ENCODE results near the gene BST2.

Gene BST2

DNA sequence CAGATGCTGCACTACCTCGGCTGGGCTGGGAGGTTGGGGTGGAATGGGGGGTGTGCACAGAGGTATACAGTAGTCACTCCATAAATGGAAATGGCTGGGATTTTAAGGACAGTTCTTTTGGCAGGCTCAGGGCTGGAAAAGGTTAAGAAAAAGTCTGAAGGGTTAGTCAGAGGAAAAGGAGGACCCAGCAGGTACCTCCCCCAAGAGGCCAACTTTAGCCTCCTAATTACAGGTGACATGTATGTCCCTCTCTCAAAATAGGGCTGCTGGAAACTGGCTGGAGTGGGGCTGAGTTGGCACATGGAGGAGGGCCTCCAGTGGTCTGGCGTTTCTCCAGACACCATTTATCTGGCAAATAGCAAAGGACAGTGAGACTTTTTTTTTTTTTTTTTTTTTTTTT, 12.4 kb downstream of the BST2 start:
- TF ChIP-seq NFIC (IDR thresholded peaks at IDR 0.05) (no peak; the same call in 1 of the 2 replicates), TCF12 (IDR thresholded peaks at IDR 0.05; ENCODE audit: low read depth) (no peak), EP300 (IDR thresholded peaks at IDR 0.05; ENCODE audit: borderline replicate concordance) (no peak), TAF1 (IDR thresholded peaks at IDR 0.05; ENCODE audit: low read depth) (no peak), TEAD4 (IDR thresholded peaks at IDR 0.05) (no peak), FOXM1 (IDR thresholded peaks at IDR 0.05; ENCODE audit: borderline replicate concordance, low read depth) (no peak)
- TF ChIP-seq, protein P1, sequence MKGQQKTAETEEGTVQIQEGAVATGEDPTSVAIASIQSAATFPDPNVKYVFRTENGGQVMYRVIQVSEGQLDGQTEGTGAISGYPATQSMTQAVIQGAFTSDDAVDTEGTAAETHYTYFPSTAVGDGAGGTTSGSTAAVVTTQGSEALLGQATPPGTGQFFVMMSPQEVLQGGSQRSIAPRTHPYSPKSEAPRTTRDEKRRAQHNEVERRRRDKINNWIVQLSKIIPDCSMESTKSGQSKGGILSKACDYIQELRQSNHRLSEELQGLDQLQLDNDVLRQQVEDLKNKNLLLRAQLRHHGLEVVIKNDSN (IDR thresholded peaks at IDR 0.05): no peak

- no peak for TF ChIP-seq NFIC (IDR thresholded peaks at IDR 0.05)
- TF ChIP-seq, protein P2, sequence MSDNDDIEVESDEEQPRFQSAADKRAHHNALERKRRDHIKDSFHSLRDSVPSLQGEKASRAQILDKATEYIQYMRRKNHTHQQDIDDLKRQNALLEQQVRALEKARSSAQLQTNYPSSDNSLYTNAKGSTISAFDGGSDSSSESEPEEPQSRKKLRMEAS (IDR thresholded peaks at IDR 0.05): peak; percentile 52; the same call in 1 of the 2 replicates
Observed at GRCh38 chr19:17391371-17392151, 13.9 kb downstream of the BST2 start.

DNA sequence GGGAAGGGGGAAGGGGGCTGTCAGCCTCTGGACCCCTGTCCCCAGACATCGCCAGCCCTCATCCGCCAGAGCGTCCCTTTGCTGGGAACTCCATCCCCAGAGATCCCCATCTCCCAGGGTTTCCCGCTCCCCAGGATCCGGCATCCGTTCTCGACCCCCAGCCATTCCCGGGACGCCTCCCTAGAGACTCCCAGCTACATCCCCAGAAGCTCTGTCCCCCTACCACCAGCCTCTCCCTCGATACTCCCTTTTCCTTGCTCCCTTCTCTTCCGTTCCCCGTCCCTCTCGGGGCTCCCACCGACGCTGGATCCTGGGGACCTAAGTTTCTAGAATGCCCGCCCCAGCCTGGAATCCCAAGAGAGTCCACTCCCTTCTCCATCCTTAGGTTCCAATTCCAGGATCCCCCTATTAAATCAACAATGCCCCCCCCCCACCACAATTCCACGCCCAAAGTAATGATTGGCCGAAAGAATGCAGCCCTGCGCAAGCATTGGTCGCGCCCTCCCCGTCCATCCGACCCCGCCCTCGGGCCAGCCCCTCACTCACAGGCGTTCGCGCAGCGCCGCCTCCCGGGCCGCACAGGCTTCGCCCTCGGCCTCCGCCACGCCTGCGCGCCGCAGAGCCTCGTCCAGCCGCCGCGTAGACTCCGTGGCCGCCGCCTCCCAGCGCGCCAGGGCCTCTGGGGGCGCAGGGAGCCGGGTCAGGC, 14.6 kb downstream of the BST2 start:
- no peak for TF ChIP-seq EP300 (IDR thresholded peaks at IDR 0.05; ENCODE audit: borderline replicate concordance)
- no peak for TF ChIP-seq EGR1 (IDR thresholded peaks at IDR 0.05)
- TF ChIP-seq, protein P2 (IDR thresholded peaks at IDR 0.05): peak; percentile 61
- 0 out of 2 replicates have a peak, but pooled peaks have one; percentile 11 for TF ChIP-seq TCF12 (IDR thresholded peaks at IDR 0.05; ENCODE audit: low read depth)
- TF ChIP-seq YY1 (IDR thresholded peaks at IDR 0.05; ENCODE audit: low read depth): 0 out of 2 replicates have a peak, but pooled peaks have one; percentile 13
- peak; percentile 46; the same call in 1 of the 2 replicates for TF ChIP-seq RAD21 (IDR thresholded peaks at IDR 0.05; ENCODE audit: low read depth)
- TF ChIP-seq, protein P3, sequence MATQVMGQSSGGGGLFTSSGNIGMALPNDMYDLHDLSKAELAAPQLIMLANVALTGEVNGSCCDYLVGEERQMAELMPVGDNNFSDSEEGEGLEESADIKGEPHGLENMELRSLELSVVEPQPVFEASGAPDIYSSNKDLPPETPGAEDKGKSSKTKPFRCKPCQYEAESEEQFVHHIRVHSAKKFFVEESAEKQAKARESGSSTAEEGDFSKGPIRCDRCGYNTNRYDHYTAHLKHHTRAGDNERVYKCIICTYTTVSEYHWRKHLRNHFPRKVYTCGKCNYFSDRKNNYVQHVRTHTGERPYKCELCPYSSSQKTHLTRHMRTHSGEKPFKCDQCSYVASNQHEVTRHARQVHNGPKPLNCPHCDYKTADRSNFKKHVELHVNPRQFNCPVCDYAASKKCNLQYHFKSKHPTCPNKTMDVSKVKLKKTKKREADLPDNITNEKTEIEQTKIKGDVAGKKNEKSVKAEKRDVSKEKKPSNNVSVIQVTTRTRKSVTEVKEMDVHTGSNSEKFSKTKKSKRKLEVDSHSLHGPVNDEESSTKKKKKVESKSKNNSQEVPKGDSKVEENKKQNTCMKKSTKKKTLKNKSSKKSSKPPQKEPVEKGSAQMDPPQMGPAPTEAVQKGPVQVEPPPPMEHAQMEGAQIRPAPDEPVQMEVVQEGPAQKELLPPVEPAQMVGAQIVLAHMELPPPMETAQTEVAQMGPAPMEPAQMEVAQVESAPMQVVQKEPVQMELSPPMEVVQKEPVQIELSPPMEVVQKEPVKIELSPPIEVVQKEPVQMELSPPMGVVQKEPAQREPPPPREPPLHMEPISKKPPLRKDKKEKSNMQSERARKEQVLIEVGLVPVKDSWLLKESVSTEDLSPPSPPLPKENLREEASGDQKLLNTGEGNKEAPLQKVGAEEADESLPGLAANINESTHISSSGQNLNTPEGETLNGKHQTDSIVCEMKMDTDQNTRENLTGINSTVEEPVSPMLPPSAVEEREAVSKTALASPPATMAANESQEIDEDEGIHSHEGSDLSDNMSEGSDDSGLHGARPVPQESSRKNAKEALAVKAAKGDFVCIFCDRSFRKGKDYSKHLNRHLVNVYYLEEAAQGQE (IDR thresholded peaks at IDR 0.05; ENCODE audit: low read depth): no peak
- no peak for TF ChIP-seq FOXM1 (IDR thresholded peaks at IDR 0.05; ENCODE audit: borderline replicate concordance, low read depth)
- TF ChIP-seq ZBTB7A (IDR thresholded peaks at IDR 0.05; ENCODE audit: low read depth): 0 out of 2 replicates have a peak, but pooled peaks have one; percentile 1
- TF ChIP-seq NFIC (IDR thresholded peaks at IDR 0.05): no peak

DNA sequence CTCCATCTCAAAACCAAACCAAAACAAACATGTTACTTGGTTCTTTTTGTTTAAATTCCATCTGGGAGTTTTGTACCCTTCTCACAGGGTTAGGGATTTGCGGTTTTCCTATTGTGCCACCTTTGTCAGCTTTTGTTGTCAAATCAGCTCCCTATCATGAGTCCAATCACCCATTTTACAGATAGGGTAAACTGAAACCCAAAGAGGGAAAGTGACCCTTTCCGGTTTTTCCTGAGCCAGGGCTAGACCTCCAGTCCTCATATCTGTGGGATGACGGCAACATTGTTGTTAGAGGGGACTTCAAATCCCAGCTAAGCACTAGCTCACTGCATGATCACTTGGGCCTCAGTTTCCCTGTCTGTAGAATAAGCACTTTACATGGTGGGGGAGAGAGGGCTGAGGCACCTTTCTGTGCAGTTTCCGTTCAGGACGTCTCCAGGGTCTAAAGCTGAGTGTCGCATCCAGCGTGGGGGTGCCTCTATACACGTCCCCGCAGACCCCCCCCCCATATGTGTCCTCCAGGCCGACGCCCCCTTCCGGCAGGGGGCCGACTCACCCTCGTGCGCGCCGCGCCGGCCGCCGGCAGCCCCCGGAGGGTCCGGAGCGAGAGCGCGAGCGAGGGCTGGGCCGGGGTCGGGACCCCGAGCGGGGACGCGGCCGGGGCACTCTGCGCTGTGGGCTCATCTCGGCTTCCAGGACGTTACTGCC, 15.3 kb downstream of the BST2 start:
- TF ChIP-seq EGR1 (IDR thresholded peaks at IDR 0.05) (no peak), TCF12 (IDR thresholded peaks at IDR 0.05; ENCODE audit: low read depth) (no peak), NFIC (IDR thresholded peaks at IDR 0.05) (no peak), ZBTB7A (IDR thresholded peaks at IDR 0.05; ENCODE audit: low read depth) (no peak)
- TF ChIP-seq, protein P1 (IDR thresholded peaks at IDR 0.05): no peak

DNA sequence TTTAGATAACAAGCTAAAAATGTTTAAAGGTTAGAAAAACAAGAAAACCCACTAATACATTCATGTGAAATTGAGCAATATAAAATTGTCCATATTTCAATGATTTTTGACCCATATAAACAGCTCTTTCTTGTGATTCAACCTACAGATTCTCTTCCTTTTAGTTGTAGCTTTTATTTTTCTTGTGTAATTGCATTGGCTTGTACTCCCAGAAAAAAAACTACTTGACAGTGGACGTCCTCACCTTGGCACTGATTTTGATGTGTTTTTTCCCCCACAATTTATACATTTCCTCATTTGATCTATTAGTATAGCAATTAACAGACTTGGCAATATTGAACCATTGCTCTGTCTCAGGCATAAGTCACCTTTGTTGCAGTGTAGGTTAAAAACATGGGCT, 16.1 kb downstream of the BST2 start:
- TF ChIP-seq EGR1 (IDR thresholded peaks at IDR 0.05) (no peak), CEBPB (IDR thresholded peaks at IDR 0.05) (no peak), ZBTB7A (IDR thresholded peaks at IDR 0.05; ENCODE audit: low read depth) (no peak), CREB1 (IDR thresholded peaks at IDR 0.05; ENCODE audit: low read depth) (no peak), YY1 (IDR thresholded peaks at IDR 0.05; ENCODE audit: low read depth) (no peak), EP300 (IDR thresholded peaks at IDR 0.05; ENCODE audit: borderline replicate concordance) (no peak), TEAD4 (IDR thresholded peaks at IDR 0.05) (no peak), TAF1 (IDR thresholded peaks at IDR 0.05; ENCODE audit: low read depth) (no peak), FOXM1 (IDR thresholded peaks at IDR 0.05; ENCODE audit: borderline replicate concordance, low read depth) (no peak), NFIC (IDR thresholded peaks at IDR 0.05) (no peak)
- TF ChIP-seq, protein P2 (IDR thresholded peaks at IDR 0.05): no peak
- TF ChIP-seq, protein P1 (IDR thresholded peaks at IDR 0.05): no peak

GRCh38 chr19:17385878-17386611, 19.4 kb downstream of the BST2 start:
- TF ChIP-seq FOXM1 (IDR thresholded peaks at IDR 0.05; ENCODE audit: borderline replicate concordance, low read depth) (no peak), RAD21 (IDR thresholded peaks at IDR 0.05; ENCODE audit: low read depth) (peak; percentile 83), CREB1 (IDR thresholded peaks at IDR 0.05; ENCODE audit: low read depth) (no peak), YY1 (IDR thresholded peaks at IDR 0.05; ENCODE audit: low read depth) (no peak), TEAD4 (IDR thresholded peaks at IDR 0.05) (no peak), TAF1 (IDR thresholded peaks at IDR 0.05; ENCODE audit: low read depth) (no peak), TCF12 (IDR thresholded peaks at IDR 0.05; ENCODE audit: low read depth) (no peak; the same call in 1 of the 2 replicates), CEBPB (IDR thresholded peaks at IDR 0.05) (no peak), ZBTB7A (IDR thresholded peaks at IDR 0.05; ENCODE audit: low read depth) (peak; percentile 92), EP300 (IDR thresholded peaks at IDR 0.05; ENCODE audit: borderline replicate concordance) (no peak)
- TF ChIP-seq, protein P1 (IDR thresholded peaks at IDR 0.05): no peak
